Neural progenitor cell (in vitro differentiated cells): ENCODE measurements around the gene ATP5F1E.

ENCODE experiments used
- CTCF ChIP-seq: fragments of 200-600 bp; sonication (generic); IDR thresholded peaks from 2 replicates; pipeline ENCODE4 v1.5.1; 2017; ENCODE audit warnings: antibody characterized with exemption, mild to moderate bottlenecking
- EZH2 ChIP-seq: fragments of 200-600 bp; sonication (generic); IDR thresholded peaks from 2 replicates; pipeline ENCODE4 v1.6.1; 2017; ENCODE audit warnings: antibody characterized with exemption, mild to moderate bottlenecking, moderate library complexity

DNA sequence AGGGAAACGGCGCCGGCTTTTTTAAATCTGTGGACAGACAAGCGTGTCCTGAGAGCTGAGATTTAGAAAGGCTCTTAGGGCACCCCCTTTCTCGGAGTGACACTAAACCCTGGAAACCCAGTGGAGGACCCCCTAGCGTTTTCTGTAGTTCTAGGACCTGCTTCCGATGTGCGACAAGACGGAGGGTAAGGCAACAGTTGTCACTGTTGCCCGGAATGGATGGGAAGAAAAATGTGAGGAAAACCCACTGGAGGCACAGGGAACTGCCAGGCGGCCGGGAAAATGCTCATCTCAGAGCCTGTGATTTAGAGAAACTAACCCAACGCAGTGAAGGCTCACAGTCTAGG lies 551 bp upstream of the ATP5F1E start:
- TF ChIP-seq CTCF (peak; percentile 34), EZH2 (no peak)
